ENCODE measurements around the gene REEP1.

DNA sequence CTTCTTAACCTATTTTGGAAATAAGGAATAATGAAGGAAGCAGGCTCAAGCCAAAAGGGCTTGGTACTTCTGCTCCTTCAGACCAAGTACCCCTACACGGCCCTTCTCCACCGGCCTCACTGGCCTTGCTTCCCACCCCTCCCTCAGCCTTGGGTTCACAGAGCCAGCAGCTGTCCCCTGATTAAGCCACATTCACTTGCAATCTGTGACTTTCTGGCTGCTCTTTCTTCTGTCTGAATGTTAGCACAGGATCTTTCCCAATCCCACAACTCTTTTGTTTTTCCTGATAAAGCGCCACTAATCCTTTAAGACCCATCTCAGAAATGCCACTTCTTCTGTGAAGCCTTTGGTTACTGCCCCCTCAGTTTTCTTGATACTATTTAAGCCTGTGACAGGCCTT lies 52.4 kb downstream of the REEP1 start:
- TF ChIP-seq POLR2A (IDR thresholded peaks at IDR 0.05), result no peak
- TF ChIP-seq, protein P1, sequence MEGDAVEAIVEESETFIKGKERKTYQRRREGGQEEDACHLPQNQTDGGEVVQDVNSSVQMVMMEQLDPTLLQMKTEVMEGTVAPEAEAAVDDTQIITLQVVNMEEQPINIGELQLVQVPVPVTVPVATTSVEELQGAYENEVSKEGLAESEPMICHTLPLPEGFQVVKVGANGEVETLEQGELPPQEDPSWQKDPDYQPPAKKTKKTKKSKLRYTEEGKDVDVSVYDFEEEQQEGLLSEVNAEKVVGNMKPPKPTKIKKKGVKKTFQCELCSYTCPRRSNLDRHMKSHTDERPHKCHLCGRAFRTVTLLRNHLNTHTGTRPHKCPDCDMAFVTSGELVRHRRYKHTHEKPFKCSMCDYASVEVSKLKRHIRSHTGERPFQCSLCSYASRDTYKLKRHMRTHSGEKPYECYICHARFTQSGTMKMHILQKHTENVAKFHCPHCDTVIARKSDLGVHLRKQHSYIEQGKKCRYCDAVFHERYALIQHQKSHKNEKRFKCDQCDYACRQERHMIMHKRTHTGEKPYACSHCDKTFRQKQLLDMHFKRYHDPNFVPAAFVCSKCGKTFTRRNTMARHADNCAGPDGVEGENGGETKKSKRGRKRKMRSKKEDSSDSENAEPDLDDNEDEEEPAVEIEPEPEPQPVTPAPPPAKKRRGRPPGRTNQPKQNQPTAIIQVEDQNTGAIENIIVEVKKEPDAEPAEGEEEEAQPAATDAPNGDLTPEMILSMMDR (IDR thresholded peaks at IDR 0.05), result no peak
